GM12878 (cell line): ENCODE results near the gene MMP10.

Experiments used
- CHD2 ChIP-seq: IDR thresholded peaks from 2 replicates; pipeline ENCODE4 v1.6.1; 2011; ENCODE audit warnings: low read depth, low read length, improper control_type of control experiment, borderline replicate concordance
- HCFC1 ChIP-seq: fragments of 150-350 bp; IDR thresholded peaks from 2 replicates; pipeline ENCODE4 v1.6.1; 2014; ENCODE audit warnings: low read length
- POLR2A ChIP-seq: IDR thresholded peaks from 2 replicates; pipeline ENCODE4 v1.6.1; 2011; ENCODE audit warnings: low read depth, mild to moderate bottlenecking, low read length
- POLR2AphosphoS5 ChIP-seq: IDR thresholded peaks from 2 replicates; pipeline ENCODE4 v1.6.1; 2011; ENCODE audit warnings: mild to moderate bottlenecking, low read length, inconsistent platforms
- RAD51 ChIP-seq: fragments of 450-650 bp; IDR thresholded peaks from 2 replicates; pipeline ENCODE4 v1.6.1; 2016; ENCODE audit warnings: moderate library complexity, mild to moderate bottlenecking, inconsistent platforms
- SP1 ChIP-seq: IDR thresholded peaks from one replicate; pipeline ENCODE4 v1.6.1; 2011; ENCODE audit warnings: low read depth, low read length
- TAF1 ChIP-seq: IDR thresholded peaks from 2 replicates; pipeline ENCODE4 v1.6.1; 2011; ENCODE audit warnings: mild to moderate bottlenecking, low read depth, low read length, borderline replicate concordance
- TCF7 ChIP-seq: IDR thresholded peaks from 2 replicates; pipeline ENCODE4 v1.6.1; 2014; ENCODE audit warnings: antibody characterized with exemption, borderline replicate concordance
- YY1 ChIP-seq: IDR thresholded peaks from 2 replicates; pipeline ENCODE4 v1.6.1; 2011; ENCODE audit warnings: low read depth, mild to moderate bottlenecking, low read length
- ZNF274 ChIP-seq: IDR thresholded peaks from one replicate; pipeline ENCODE4 v1.8.0; 2011; ENCODE audit not compliant: insufficient read length, insufficient read depth
- TF ChIP-seq, protein P1 (sequence below), 3 experiments: IDR thresholded peaks in 2 of 3; conservative IDR thresholded peaks in 1 of 3; 2 replicates each; pipeline ENCODE4 v1.5.1; 2011; ENCODE audit warnings: low read depth in 3 of 3, low read length in 3 of 3, mild to moderate bottlenecking in 3 of 3, control low read depth in 2 of 3, moderate library complexity in 2 of 3, inconsistent platforms in 1 of 3, mixed read lengths in 1 of 3; ENCODE audit not compliant: control insufficient read depth in 2 of 3, insufficient read depth in 1 of 3; ENCODE audit errors: extremely low read depth in 1 of 3
- TF ChIP-seq, protein P2 (sequence below): IDR thresholded peaks from 2 replicates; pipeline ENCODE4 v1.6.1; 2012; ENCODE audit warnings: low read length, inconsistent platforms
- TF ChIP-seq, protein P3 (sequence below): IDR thresholded peaks from 2 replicates; pipeline ENCODE4 v1.6.1; 2012; ENCODE audit warnings: low read depth, low read length, improper control_type of control experiment

DNA sequence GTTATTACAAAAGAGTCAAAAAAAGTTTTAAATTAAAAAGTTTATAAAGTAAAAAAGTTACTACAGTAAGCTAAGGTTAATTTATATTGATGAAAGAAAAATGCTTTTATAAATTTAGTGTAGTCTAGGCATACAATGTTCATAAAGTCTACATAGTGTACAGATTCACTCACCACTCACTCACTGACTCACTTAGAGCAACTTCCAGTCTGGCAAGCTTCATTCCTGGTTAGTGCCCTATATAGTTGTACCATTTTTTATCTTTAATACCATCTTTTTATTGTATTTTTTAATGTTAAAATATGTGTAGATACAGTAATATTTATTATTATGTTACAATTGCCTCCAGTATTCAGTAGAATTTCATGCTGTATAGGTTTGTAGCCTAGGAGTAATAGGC lies 2.6 kb upstream of the MMP10 start:
- TF ChIP-seq, protein P1, sequence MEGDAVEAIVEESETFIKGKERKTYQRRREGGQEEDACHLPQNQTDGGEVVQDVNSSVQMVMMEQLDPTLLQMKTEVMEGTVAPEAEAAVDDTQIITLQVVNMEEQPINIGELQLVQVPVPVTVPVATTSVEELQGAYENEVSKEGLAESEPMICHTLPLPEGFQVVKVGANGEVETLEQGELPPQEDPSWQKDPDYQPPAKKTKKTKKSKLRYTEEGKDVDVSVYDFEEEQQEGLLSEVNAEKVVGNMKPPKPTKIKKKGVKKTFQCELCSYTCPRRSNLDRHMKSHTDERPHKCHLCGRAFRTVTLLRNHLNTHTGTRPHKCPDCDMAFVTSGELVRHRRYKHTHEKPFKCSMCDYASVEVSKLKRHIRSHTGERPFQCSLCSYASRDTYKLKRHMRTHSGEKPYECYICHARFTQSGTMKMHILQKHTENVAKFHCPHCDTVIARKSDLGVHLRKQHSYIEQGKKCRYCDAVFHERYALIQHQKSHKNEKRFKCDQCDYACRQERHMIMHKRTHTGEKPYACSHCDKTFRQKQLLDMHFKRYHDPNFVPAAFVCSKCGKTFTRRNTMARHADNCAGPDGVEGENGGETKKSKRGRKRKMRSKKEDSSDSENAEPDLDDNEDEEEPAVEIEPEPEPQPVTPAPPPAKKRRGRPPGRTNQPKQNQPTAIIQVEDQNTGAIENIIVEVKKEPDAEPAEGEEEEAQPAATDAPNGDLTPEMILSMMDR (IDR thresholded peaks at IDR 0.05 in 2 of 3, conservative IDR thresholded peaks at IDR 0.05 in 1 of 3; ENCODE audit: control insufficient read depth in 2 of 3, extremely low read depth in 1 of 3, insufficient read depth in 1 of 3, low read depth in 3 of 3, low read length in 3 of 3), result no peak
- TF ChIP-seq TAF1 (no peak), SP1 (no peak), POLR2A (no peak), POLR2AphosphoS5 (no peak), ZNF274 (no peak), TCF7 (no peak), HCFC1 (no peak), CHD2 (no peak), RAD51 (no peak), YY1 (no peak)
- TF ChIP-seq, protein P2, sequence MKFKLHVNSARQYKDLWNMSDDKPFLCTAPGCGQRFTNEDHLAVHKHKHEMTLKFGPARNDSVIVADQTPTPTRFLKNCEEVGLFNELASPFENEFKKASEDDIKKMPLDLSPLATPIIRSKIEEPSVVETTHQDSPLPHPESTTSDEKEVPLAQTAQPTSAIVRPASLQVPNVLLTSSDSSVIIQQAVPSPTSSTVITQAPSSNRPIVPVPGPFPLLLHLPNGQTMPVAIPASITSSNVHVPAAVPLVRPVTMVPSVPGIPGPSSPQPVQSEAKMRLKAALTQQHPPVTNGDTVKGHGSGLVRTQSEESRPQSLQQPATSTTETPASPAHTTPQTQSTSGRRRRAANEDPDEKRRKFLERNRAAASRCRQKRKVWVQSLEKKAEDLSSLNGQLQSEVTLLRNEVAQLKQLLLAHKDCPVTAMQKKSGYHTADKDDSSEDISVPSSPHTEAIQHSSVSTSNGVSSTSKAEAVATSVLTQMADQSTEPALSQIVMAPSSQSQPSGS, result no peak
- TF ChIP-seq, protein P3, sequence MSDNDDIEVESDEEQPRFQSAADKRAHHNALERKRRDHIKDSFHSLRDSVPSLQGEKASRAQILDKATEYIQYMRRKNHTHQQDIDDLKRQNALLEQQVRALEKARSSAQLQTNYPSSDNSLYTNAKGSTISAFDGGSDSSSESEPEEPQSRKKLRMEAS, result no peak
